ENCODE data around the gene PTGFRN. TPM values are rescaled to one million over a fixed set of nuclear protein-coding genes. Genes with fewer than 3 reads are reported as not detected.
A peak's percentile ranks its signal among the peaks of the same experiment; 100 is the strongest.

Gene PTGFRN
- polyA plus RNA-seq, 6 donors from 2014 or later: not detected

DNA sequence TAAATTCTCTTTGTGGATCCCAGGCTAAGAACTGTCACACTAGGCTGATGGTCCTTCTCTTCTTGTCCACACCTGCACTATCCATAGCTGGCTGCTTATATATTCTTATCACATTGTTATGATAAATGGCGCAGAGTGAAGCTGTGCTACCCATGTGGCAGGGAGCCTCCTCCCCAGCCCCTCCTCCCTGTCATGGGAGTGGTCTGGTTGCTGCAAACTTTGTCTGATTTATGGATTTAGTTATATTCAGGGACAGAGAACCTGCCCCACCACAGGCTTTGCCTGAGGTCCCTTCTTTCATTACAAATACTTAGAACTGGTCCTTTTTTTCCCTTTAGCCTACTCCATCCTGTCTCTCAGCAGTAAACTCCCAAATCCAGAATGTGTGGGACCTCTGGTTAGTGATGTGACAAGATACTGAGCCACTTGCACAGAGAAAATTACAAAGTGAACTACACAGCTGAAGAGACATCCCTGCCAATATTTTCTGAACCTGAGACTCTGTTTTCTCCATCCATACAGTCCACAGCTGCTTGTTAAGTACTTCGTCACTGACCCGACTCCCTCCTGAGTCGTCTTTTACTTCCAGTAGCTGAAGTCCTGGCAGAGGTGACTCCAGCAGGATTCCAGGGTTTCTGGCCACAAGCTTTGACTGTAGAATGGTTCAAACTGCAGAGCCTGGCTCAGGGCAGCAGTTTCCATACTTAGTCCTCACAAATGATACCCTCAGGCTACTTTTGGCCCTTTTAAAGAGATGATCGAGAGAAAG is 37.6 kb downstream of the PTGFRN start:
- no peak for ATAC-seq (ENCODE audit: low read depth in 2 of 2)
- H3K27ac Mint-ChIP-seq: peak overlapping the region in 1 of 6 donors; percentile 39
- no peaks in the 10 kb centered on the region for H3K9me3 Mint-ChIP-seq
- DNase-seq: no peak
- H3K4me1 Mint-ChIP-seq: no peaks in the 10 kb centered on the region
- no peak overlapping the region for H3K4me3 Mint-ChIP-seq
- H3K27me3 Mint-ChIP-seq: peaks cover 0 to 9% (median 7%) of the 10 kb centered on the region in 3 donors
- H3K36me3 Mint-ChIP-seq: no peaks in the 10 kb centered on the region

DNA sequence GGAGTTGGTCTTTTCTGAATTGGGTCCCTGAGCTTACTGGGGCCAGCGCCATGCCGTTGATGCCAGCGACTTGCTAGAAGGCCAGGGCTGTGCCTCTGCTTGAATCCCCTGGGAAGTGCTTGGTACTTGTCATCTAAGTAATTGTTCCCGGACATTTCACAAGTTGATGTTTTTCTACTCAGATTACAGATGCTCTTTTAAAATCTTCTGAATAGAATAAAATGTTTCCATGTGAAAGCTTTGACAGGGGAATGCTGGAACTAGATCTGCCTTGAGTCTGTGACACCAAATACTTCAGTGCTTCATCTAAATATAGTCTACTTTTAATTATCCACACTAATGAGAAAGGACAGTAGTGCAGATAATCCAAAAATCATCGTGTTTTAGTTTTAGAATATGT is 38.3 kb downstream of the PTGFRN start:
- no peak for DNase-seq
- Mint-ChIP-seq H3K27ac (no peak overlapping the region), H3K27me3 (peaks cover 0 to 9% (median 7%) of the 10 kb centered on the region in 3 donors), H3K4me1 (no peaks in the 10 kb centered on the region), H3K9me3 (no peaks in the 10 kb centered on the region), H3K36me3 (no peaks in the 10 kb centered on the region), H3K4me3 (no peak overlapping the region)
- ATAC-seq (ENCODE audit: low read depth in 2 of 2): no peak

DNA sequence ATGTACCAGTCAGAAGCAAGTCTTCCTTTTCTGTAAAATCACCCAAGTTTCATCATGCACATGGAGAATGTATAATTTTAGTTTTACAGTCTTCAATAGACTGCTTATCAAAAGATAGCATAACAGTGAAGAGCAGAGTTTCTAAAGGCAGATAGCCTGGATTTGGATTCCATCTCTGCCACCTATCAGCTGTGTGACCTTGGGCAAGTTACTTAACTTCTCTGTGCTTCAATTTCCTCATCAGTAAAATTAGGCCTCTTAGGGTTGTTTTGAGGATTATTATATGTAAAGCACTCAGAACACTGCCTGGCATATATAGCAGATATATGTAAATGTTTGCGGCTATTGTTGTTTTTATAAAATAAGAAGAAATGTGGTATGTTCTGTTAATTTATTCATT is 38.9 kb downstream of the PTGFRN start:
- H3K4me1 Mint-ChIP-seq: no peaks in the 10 kb centered on the region
- H3K36me3 Mint-ChIP-seq: no peaks in the 10 kb centered on the region
- ATAC-seq (ENCODE audit: low read depth in 2 of 2): no peak
- peaks cover 0 to 9% (median 7%) of the 10 kb centered on the region in 3 donors for H3K27me3 Mint-ChIP-seq
- H3K9me3 Mint-ChIP-seq: no peaks in the 10 kb centered on the region
- DNase-seq: no peak
- no peak overlapping the region for H3K4me3 Mint-ChIP-seq
- H3K27ac Mint-ChIP-seq: no peak overlapping the region

DNA sequence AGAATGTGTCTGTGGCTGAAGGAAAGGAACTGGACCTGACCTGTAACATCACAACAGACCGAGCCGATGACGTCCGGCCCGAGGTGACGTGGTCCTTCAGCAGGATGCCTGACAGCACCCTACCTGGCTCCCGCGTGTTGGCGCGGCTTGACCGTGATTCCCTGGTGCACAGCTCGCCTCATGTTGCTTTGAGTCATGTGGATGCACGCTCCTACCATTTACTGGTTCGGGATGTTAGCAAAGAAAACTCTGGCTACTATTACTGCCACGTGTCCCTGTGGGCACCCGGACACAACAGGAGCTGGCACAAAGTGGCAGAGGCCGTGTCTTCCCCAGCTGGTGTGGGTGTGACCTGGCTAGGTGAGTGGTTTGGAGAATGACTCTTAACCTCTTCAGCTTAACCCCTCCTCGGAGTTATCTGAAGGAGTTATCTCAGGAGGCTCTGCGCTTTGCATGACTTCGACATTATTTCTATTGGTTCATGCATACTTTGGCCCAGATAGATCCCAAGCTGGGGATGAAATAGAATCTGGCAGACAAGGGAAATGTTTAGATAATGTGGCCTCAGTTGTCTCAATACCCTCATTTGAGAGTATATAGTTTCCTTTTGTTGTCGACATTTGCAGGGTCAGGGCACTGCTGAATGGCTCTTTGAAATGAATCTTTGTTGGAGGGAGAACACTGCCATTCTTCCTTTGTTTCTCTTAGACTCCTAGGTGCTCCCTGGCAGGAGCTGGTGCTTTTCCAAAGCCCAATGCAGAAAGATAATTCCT is 39.7 kb downstream of the PTGFRN start:
- Mint-ChIP-seq H3K27ac (no peak overlapping the region), H3K9me3 (no peaks in the 10 kb centered on the region), H3K4me1 (no peaks in the 10 kb centered on the region), H3K4me3 (no peak overlapping the region), H3K27me3 (peaks cover 0 to 9% (median 7%) of the 10 kb centered on the region in 3 donors), H3K36me3 (no peaks in the 10 kb centered on the region)
- DNase-seq: no peak
- no peak for ATAC-seq (ENCODE audit: low read depth in 2 of 2)

DNA sequence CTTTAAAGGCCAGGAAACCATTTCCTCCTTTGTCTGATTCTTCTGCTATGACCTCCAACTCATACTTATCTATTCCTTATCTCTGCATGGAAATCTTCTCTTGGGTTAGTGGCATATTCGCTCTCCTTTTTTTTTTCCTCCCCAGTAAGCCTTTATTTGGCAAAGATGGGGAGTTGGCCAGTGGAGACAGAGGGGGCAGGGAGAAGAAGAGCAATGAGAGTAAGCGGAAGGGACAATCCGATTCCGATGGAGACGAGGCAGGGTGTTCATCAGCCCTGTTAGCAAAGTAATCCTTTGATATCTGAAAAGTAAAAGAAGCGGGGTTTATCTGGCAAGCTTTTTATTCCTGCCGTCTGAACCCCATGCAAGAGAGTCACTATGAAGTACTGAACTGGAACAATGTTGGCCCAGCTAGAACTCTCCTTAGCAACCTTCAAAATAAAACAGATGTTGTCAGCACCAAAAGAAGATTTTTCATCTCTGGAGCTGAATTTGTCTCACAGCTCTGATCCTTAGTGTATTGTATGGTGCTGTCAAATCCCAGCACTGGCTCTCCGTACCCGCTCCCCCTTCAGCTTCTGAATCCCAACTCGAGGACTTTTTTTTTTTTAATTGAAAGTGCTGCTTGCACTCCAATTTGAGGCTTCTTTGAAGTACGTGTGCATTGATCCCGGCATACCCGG is 40.9 kb downstream of the PTGFRN start:
- H3K27me3 Mint-ChIP-seq: peaks cover 0 to 9% (median 7%) of the 10 kb centered on the region in 3 donors
- DNase-seq (no peak), ATAC-seq (ENCODE audit: low read depth in 2 of 2) (no peak)
- no peak overlapping the region for H3K4me3 Mint-ChIP-seq
- H3K9me3 Mint-ChIP-seq: no peaks in the 10 kb centered on the region
- no peaks in the 10 kb centered on the region for H3K36me3 Mint-ChIP-seq
- H3K27ac Mint-ChIP-seq: no peak overlapping the region
- H3K4me1 Mint-ChIP-seq: no peaks in the 10 kb centered on the region

DNA sequence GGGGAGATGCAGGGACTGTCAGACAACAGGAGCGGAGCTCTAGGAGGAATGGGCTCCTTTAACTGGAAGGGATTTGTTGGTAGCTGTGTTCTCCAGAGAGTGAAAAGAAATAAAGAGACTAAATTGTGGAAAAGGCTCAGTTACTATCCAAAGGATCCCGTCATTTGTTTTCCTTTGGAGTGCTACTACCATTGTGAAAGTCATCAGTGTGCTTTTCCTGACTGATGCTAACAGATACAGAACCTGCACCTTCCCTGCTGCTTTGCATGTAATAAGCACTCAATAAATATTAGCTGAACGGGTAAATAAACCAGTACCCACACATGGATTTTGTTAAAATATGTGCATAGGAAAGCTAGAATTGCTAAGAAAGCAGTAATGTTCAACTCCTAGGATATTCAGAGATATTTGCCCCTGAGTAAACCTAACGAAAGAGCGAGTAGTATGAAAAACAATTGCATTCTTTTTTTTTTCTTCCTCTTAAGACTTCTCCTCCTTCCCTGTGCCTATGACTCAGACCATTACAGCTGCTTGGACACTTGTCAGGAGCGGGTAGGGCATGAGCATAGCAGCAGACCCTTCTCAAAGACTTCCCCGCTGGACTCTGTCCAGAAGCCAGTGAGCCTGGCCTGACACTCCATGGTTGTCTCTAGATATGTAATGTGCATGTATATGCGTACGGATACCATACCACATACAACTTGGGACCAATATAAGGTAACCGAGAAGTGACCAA is 41.7 kb downstream of the PTGFRN start:
- no peak overlapping the region for H3K27ac Mint-ChIP-seq
- no peak overlapping the region for H3K4me3 Mint-ChIP-seq
- no peak for DNase-seq
- H3K4me1 Mint-ChIP-seq: no peaks in the 10 kb centered on the region
- H3K9me3 Mint-ChIP-seq: no peaks in the 10 kb centered on the region
- no peak for ATAC-seq (ENCODE audit: low read depth in 2 of 2)
- no peaks in the 10 kb centered on the region for H3K36me3 Mint-ChIP-seq
- peaks cover 0 to 9% (median 7%) of the 10 kb centered on the region in 3 donors for H3K27me3 Mint-ChIP-seq

DNA sequence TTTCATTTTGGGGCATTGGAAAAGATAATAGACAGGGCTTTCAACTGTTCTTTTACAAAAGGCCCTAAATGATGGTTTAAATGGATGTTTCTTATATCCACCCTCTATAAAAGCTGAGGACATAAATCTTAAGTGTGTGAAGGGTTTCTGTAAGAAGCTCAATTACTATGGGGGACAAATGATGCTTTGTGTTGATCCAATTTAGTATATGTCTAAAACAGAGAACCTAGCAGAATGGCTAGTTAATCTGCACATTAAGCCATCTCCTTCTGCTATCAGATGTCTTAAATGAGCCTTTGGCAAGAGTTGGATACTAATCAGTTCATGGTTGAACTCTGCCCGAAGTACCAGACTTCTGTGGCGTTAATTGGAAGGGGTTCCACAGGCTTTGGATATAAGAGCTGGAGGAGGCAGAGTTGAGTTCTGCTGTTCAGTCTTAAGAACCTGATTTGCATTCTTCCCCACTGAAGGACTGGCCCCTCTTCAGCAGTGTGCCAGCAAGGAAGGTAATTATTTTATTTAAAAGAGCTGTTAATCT is 43.1 kb downstream of the PTGFRN start:
- Mint-ChIP-seq H3K36me3 (no peaks in the 10 kb centered on the region), H3K27ac (no peak overlapping the region), H3K4me3 (no peak overlapping the region)

DNA sequence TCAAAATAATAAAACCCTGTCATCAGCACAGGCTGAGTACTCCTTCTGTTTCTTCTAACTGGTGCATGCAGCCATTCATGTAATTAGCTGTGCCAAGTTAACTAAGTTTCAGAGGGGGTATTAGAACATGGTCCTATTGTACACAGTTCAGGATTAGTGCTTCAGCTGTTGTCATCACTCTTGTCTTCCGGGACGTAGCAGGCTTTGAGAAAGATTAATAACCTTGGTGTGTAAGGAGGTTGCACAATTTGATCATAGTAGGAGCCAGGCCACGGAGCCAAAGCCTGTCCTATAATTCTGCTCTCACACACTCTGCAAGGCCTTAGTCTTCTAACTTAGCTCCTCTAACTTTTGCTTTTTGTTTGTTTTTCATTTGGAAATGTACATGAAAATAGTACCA is 44.7 kb downstream of the PTGFRN start:
- H3K27me3 Mint-ChIP-seq: peaks cover 0 to 9% (median 7%) of the 10 kb centered on the region in 3 donors
- no peaks in the 10 kb centered on the region for H3K4me1 Mint-ChIP-seq
- H3K4me3 Mint-ChIP-seq: no peak overlapping the region
- no peaks in the 10 kb centered on the region for H3K36me3 Mint-ChIP-seq
- H3K27ac Mint-ChIP-seq: no peak overlapping the region
- no peak for ATAC-seq (ENCODE audit: low read depth in 2 of 2)
- no peak for DNase-seq
- H3K9me3 Mint-ChIP-seq: no peaks in the 10 kb centered on the region

More for the DNA sequence above, 43.1 kb downstream of the PTGFRN start:
- no peak for DNase-seq
- Mint-ChIP-seq H3K9me3 (no peaks in the 10 kb centered on the region), H3K27me3 (peaks cover 0 to 9% (median 7%) of the 10 kb centered on the region in 3 donors), H3K4me1 (no peaks in the 10 kb centered on the region)
- ATAC-seq (ENCODE audit: low read depth in 2 of 2): no peak

DNA sequence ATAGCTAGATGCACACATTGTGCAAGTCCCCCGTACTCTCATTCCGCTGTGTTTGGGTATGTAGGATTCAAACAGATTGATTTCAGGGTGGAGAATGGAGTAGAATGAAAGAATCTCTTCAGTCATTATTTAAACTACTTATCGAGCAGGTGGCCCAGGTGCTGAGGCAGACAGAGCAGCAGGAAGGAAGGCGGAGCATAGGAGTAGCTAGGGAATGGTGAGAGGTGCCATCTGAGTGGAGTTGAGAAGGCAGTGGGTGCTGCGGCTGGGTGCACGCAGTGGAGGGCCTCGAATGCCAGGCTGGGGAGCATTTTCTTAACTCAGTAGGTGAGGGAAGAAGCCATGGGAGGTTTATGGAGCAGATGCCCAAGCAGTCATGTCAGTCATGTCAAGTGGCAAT is 46.7 kb downstream of the PTGFRN start:
- Mint-ChIP-seq H3K27me3 (peaks cover 0 to 5% (median 0%) of the 10 kb centered on the region in 3 donors), H3K27ac (no peak overlapping the region), H3K4me3 (no peak overlapping the region), H3K4me1 (no peaks in the 10 kb centered on the region), H3K36me3 (no peaks in the 10 kb centered on the region), H3K9me3 (no peaks in the 10 kb centered on the region)
- DNase-seq (no peak), ATAC-seq (ENCODE audit: low read depth in 2 of 2) (no peak)

DNA sequence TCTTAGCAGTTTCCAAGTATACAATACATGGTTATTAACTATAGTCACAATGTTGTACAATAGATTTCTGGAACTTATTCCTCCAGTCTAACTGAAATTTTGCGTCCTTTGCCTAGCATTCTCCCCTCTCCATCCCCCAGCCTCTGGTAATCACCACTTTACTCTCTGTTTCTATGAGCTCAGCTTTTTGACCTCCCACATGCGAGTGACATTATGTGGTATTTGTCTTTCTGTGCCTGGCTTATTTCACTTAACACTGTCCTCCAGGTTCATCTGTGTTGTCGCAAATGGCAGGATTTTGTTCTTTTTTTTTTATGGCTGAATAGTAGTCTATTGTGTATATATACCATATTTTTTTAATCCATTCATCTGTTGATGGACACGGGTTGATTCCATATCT is 47.9 kb downstream of the PTGFRN start:
- H3K9me3 Mint-ChIP-seq: no peaks in the 10 kb centered on the region
- H3K4me3 Mint-ChIP-seq: no peak overlapping the region
- ATAC-seq (ENCODE audit: low read depth in 2 of 2) (no peak), DNase-seq (no peak)
- H3K36me3 Mint-ChIP-seq: no peaks in the 10 kb centered on the region
- H3K4me1 Mint-ChIP-seq: no peaks in the 10 kb centered on the region
- H3K27ac Mint-ChIP-seq: no peak overlapping the region
- peaks cover 0 to 5% (median 0%) of the 10 kb centered on the region in 3 donors for H3K27me3 Mint-ChIP-seq

DNA sequence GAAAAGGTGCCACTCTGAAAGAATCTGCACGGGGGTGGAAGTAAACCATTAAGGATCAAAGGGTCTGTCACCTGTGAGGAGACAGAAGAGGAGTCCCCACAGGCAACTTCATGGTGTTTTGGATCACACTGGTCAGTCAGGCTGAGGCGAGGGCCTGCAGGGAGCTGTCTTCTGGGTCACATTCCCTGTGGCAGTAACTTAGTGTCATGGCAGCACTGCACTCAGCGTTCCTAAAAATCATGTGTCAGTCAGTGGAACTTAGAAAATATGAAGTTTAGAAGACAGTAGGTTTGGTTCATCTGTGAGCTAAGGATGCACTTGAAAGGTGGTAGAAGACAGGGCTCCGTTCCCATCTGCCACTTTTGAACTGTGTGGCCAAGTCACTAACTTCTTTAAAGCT is 48.4 kb downstream of the PTGFRN start:
- Mint-ChIP-seq H3K4me1 (no peaks in the 10 kb centered on the region), H3K27me3 (peaks cover 0 to 5% (median 0%) of the 10 kb centered on the region in 3 donors), H3K9me3 (no peaks in the 10 kb centered on the region), H3K27ac (no peak overlapping the region), H3K36me3 (no peaks in the 10 kb centered on the region), H3K4me3 (no peak overlapping the region)
- DNase-seq (no peak), ATAC-seq (ENCODE audit: low read depth in 2 of 2) (no peak)

DNA sequence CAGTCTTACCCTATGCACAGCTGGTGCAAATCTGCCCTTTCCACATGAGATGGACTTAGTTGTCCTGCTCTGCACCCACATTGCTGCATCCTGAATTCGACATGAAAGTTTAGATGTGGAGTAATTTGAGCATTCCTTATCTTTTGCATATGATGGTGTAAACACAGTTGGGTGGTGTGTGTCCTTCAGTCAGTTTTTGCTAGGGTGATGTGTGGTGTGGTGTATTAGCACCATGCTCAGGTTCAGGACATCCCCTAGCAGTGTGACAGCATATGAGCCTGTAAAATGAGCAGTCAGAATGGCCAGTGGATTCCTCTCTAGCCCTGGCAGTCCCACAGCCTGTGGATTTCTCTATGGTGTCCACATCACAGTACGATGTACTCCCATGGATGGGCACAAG is 49.3 kb downstream of the PTGFRN start:
- H3K27ac Mint-ChIP-seq: no peak overlapping the region

DNA sequence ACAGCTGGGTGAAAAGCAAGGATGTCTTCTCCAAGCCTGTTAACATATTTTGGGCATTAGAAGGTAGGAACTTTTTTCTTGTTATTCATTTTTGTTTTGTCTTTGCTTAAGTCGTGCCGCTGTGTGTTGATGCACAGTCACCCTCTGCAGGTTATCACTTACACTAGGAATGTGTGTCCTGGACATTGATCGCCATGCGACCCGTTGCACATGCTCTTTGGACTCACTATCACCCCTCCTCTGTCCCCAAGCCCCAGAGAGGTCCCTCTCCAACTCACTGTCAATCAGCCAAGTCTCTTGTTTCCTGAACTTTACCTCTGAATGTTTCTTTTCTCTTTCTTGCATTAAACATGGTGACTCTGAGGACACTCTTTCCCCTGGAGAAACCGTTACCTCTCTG is 51.9 kb downstream of the PTGFRN start:
- no peaks in the 10 kb centered on the region for H3K9me3 Mint-ChIP-seq
- H3K4me3 Mint-ChIP-seq: no peak overlapping the region
- ATAC-seq (ENCODE audit: low read depth in 2 of 2): no peak
- H3K27me3 Mint-ChIP-seq: peaks cover 0 to 5% (median 0%) of the 10 kb centered on the region in 3 donors
- H3K36me3 Mint-ChIP-seq: no peaks in the 10 kb centered on the region
- H3K4me1 Mint-ChIP-seq: no peaks in the 10 kb centered on the region
- H3K27ac Mint-ChIP-seq: no peak overlapping the region
- no peak for DNase-seq

More for the DNA sequence above, 49.3 kb downstream of the PTGFRN start:
- Mint-ChIP-seq H3K36me3 (no peaks in the 10 kb centered on the region), H3K9me3 (no peaks in the 10 kb centered on the region), H3K4me3 (no peak overlapping the region), H3K27me3 (peaks cover 0 to 5% (median 0%) of the 10 kb centered on the region in 3 donors), H3K4me1 (no peaks in the 10 kb centered on the region)
- no peak for ATAC-seq (ENCODE audit: low read depth in 2 of 2)
- DNase-seq: no peak
